Stimulated activated CD8-positive, alpha-beta memory T cell treated with anti-CD3 and anti-CD28 coated beads, Interleukin-12 subunit alpha, Interleukin-12 subunit beta, amount 100 ng/mL, for 1 hour (primary cell): ENCODE results near the gene OSM.

Experiments
- DNase-seq: peaks from one replicate; pipeline ENCODE4 v3.0.0-alpha.2; 2020; ENCODE audit warnings: low read depth

OSM gene

DNA sequence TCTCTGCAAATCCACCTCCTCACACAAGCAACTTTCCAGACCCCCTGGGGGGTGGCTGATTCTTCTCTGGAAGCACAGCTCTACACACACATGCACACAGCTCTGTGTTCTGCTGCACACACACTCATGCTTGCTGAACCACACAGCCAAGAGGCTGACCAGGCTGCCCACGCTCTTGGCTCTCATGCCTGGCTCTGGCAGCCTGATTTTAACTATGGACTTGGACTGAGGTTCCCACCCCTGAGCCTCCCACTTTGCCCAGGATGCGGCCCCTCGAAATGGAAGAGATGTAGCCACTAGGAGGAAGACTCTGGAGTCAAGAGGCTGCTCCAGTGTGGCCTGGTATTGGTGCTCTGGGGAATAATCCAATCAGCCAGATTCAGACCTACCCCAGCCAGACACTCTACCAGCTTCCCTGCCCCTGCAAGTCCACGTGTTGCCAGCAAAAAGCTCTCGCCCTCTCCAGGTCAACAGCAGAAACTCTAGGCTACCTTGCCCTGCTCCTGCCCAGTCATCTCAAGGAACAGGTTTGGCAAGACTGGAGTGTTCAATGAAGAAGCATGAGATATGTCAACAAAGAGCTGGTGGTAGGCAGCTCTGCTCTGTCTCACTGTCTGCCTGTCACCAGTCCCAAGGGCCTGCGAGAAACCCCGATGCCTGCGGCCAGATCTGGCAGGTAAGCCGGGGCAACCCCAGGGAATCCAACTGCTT is 31.5 kb upstream of the OSM start:
- DNase-seq = no peak

GRCh38 chr22:30297276-30297990 is 30.8 kb upstream of the OSM start:
- DNase-seq = no peak

GRCh38 chr22:30296833-30297232 is 30.2 kb upstream of the OSM start:
- DNase-seq = no peak

GRCh38 chr22:30296324-30296723 is 29.7 kb upstream of the OSM start:
- no peak for DNase-seq

DNA sequence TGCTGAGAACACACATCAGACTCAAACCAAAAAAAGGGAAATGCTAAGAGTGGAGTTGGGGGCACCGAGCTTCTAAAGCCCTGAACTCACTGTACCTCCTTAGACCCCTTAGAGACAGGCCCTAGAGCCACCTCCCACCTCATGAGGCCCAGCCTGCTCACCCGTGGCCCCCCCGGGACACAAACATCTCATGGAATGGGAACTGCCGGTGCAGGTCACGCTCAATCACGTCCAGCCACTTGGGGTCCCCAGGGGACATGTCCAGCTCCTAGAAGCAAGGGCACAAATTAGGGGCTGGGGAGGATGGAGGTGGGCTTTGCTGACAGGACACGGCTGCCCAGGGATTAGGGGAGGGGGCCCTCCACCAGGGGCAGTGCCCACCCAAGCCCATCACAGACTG is 28.9 kb upstream of the OSM start:
- no peak for DNase-seq

- DNase-seq = no peak
Observed at GRCh38 chr22:30294830-30295229, 28.2 kb upstream of the OSM start.

- DNase-seq = no peak
Observed at GRCh38 chr22:30294066-30294465, 27.4 kb upstream of the OSM start.

- no peak for DNase-seq
Observed at GRCh38 chr22:30293026-30293425, 26.4 kb upstream of the OSM start.

GRCh38 chr22:30292069-30292970 is 25.7 kb upstream of the OSM start:
- DNase-seq = no peak

DNA sequence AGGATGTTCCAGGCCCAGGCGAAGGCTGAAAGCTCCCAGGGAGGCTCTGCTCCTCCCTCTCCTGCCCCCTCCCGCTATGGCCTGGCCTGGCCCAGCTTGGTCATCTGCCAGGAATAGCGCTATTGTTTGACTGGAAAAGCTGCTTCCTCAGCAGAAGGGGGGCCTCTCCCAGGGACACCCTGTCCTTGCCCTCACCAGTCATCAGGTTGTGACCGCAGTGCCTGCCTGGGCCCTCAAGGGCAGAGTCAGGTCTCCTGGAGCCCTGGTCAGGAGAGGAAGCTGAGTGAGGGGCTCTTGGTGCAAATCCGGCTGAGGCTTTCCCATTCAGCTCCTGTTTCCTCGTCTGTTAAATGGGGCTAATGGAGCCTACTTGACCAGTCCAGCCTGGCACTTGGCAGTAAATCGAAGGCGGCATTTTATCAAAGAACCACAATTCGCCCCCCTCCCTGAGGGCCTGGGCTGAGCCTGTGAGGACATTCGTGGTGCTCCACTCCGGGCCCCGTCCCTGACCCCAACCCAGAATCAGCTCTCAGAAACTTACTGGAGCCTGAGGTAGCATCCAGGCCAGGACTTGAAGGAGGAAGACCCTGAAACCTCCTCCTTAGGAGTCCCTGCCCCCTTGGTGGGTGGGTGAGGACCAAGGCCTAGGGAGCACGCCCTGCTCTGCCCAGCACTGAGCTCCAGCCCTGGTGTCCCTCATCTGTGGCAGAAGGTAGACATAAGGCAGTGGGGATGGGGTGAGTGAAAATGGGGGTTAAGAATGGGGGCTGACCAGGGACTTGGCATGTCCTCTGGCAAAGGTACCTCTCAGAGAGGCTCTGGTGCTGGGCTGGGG is 24.6 kb upstream of the OSM start:
- DNase-seq = no peak

DNA sequence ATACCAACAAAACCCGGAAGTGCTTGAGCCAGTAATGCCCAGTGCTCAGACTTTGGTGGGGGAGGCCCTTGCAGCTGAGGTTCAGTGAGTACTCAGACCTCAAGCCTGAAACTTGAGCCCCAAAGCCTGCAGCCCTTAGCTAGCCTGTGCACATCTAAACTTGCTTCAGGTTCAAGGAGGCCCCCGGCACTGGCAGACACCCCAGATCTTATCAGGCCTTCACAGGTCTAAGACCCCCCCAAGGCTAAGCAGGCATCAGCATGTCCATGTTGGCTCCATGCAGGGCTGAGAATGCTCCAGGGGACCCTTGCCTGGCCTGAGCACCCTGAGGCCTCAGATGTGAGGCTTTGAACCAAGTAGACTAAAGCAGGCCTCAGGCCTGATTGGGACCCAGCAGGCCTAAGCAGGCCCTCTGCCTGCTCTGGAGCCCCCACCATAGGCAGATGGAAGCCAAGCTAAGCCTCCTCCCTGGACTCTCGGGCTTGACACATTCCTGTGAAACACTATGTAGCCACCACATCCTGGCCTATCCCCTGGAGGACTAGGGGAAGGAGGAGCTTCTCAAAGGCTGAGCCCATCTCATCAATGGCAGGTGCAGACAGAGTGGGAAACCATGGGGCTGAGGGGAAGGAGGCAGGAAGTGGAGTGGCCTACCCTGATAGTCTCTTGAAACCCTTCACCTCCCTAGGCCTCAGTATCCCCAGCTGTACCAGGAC is 23.8 kb upstream of the OSM start:
- no peak for DNase-seq

- no peak for DNase-seq
Observed at GRCh38 chr22:30289980-30290313, 23.3 kb upstream of the OSM start.

DNA sequence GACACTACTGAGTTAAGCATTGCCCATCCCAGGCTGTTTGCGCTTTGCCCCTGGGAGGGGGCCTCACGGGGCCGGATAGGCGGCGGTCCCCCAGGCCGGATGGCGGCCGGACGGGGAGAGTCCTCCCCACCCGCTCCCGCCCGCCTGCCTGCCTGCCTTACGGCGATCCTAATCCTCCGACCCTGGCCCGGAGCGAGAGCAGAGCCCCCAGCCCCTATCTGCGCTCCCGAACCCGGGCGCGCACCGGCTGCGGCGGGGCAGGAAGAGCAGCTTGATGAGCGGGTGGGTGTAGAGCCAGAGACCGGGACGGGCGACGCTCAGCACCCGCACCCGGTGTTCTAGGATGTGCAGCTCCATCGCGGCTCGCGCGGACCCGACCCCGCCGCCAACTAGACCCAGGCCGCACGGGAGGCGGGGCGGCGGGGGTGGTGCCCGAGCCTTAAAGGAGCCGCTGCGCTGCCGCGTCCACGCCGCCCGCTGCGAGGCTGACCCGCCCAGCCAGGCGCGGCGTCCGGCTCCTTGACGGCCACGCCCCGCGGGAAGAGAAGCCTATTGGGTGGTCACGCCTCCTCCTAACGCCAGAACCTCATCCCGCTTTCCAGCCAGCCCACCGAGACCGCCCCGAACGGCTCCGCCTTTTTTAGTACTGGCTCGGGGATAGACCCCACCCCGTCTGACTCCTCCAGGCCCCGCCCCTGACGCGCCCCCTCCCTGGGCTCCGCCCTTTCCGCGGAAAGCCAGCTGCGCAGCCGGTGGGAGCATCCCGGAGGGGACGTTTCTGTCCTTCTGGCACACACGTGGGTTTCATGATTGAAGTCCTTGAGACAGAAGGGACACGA is 22.7 kb upstream of the OSM start, which contains the start of gene CASTOR1:
Gene CASTOR1 (minus strand): TSS at position 365 of the 839 bp plus-strand sequence. CDS start 8 bp downstream, at position 357.
- DNase-seq = peak; percentile 80

- DNase-seq = no peak
Observed at GRCh38 chr22:30288419-30289140, 21.9 kb upstream of the OSM start.

GRCh38 chr22:30287648-30288418 is 21.2 kb upstream of the OSM start:
- peak; percentile 84 for DNase-seq

DNA sequence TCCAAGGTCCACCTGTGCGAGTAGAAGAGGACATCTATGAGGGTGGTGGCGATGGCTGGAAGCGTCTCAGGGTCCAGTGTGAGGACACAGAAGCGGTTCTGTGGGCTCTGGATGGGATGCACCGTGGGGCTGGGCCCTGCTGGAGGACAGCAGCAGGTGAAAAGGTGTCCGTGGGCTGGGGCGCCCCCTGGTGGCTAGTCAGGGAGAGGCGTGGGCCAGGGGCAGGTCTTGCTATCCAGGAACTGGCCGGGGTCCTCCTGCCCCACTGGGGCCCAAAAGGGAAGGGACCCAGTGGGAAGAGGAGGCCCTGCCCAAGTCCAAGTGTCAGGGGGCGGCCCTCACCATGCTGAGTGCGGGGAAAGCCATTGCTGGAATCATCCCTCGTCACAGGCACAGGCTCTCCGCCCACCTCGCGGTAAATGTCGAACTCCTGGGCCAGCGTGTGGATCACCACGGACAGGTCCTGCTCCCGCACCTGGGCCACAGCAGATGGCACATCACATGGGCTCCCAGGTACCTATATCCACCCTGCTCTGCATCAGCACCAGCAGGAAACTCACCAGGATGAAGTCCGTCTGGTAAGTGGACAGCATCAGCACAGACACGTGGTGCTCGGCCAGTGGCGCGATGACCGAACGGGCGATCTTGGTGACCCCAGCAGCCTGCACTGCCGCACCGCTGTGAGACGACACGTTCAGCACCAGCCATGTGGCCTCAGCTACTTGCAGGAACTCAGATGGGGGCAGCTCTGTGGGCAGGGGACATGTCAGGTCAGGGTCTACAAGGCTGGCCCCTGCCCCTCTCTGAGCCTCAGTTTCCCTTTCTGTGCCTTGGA is 20.4 kb upstream of the OSM start:
- DNase-seq = peak; percentile 84

DNA sequence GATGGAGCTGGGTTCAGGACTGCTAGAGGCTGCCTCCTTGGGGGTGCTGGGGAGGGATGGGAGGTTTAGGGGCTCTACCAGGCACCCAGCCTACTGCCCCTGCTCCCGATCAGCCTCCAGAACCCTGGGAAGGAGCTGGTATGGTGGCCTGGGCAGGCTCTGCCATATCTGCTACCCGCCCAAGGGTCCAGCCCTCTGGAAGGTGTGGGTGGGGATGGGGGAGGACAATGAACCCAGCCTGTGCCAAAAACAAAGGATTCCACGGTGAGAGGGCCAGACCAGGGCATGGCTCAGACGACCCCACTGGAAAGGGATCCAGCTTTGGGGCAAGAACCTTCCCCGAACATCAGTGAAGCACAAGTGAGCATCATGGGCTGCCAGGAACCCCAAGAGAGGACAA is 19.7 kb upstream of the OSM start:
- DNase-seq = no peak

DNA sequence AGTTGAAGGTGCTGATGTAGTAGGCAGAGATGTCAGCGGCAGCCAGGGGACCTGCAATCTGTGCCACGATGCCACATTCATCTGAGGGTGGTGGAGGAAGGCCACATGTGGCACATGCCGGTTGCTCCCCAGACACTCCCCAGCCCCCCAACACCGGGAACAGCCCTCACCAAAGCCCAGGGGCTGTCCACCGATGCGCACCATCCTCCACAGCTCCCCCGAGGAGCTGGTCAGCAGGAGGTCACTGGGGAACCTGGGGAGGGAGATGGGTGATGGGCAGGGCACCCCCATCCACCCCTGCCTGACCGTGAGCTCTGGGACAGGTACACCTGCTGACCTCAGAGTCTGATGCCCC is 19.2 kb upstream of the OSM start:
- no peak for DNase-seq
